Endothelial cell of umbilical vein (primary cell): ENCODE measurements around the gene VWC2. TPM values are rescaled to one million over a fixed set of nuclear protein-coding genes. Genes with fewer than 3 reads are reported as not detected.

Source experiments
- BruUV-seq: library from RNA; stranded (reverse); fragments of 400-500 nt; replicated peaks from 2 replicates; lab custom pipeline; 2021; lab: Mats Ljungman, UMichigan
- CTCF ChIA-PET: fragments of 300-600, 350-600 bp; sonication (Branson Sonifier 250); formaldehyde crosslinking; loops from one replicate; lab custom pipeline; 2021; ENCODE audit warnings: antibody characterized with exemption, inconsistent platforms; lab: Charles Lee
- POLR2A ChIA-PET: fragments of 300-600, 350-600 bp; sonication (Branson Sonifier 250); formaldehyde crosslinking; loops from one replicate; lab custom pipeline; 2021; ENCODE audit warnings: antibody characterized with exemption, inconsistent platforms; lab: Charles Lee
- DNase-seq: peaks from one replicate; pipeline ENCODE4 v3.0.0-alpha.2; 2011; ENCODE audit warnings: low read depth, low spot score
- FAIRE-seq: peaks from 2 replicates; lab custom pipeline; 2011; peaks lifted over from hg19 to GRCh38; lab: Jason Lieb, UNC
- H2AFZ ChIP-seq: 2 replicates; pipeline ENCODE4 v1.6.0; 2012; ENCODE audit warnings: low read depth, low read length, control low read depth, inconsistent platforms
- H3K27ac ChIP-seq: 2 replicates; pipeline ENCODE4 v1.5.1; 2011; ENCODE audit warnings: low read depth, mild to moderate bottlenecking, control low read depth, low read length, moderate library complexity; ENCODE audit not compliant: insufficient read depth
- H3K27me3 ChIP-seq, 2 experiments: 2 replicates each; pipeline versions ENCODE4 v1.6.0 to v1.6.1; 2011; ENCODE audit warnings: low read length in 2 of 2, mixed read lengths in 1 of 2; ENCODE audit not compliant: control insufficient read depth in 2 of 2, insufficient read depth in 2 of 2
- H3K36me3 ChIP-seq, 2 experiments: 2 replicates in 1 of 2; 3 replicates in 1 of 2; pipeline ENCODE4 v1.5.1; 2011; ENCODE audit warnings: low read length in 2 of 2, mild to moderate bottlenecking in 1 of 2, moderate library complexity in 1 of 2; ENCODE audit not compliant: control insufficient read depth in 2 of 2, insufficient read depth in 2 of 2; ENCODE audit errors: extremely low read depth in 1 of 2
- H3K4me1 ChIP-seq: 3 replicates; pipeline ENCODE4 v1.5.1; 2011; ENCODE audit warnings: mild to moderate bottlenecking, low read length; ENCODE audit not compliant: control insufficient read depth, insufficient read depth; ENCODE audit errors: extremely low read depth
- H3K4me2 ChIP-seq: 2 replicates; pipeline ENCODE4 v1.6.1; 2011; ENCODE audit warnings: low read length, control low read depth, mixed read lengths; ENCODE audit not compliant: insufficient read depth
- H3K4me3 ChIP-seq, 3 experiments: fragments of 200-600 bp in 1 of 3; sonication (generic), shearing (Covaris generic) in 1 of 3; replicated peaks in 1 of 3; 2 replicates each; pipeline ENCODE4 v1.5.1; 2011 to 2016; ENCODE audit warnings: control low read depth in 3 of 3, low read length in 3 of 3, mild to moderate bottlenecking in 2 of 3, inconsistent platforms in 1 of 3, low read depth in 1 of 3, moderate library complexity in 1 of 3; ENCODE audit not compliant: insufficient read depth in 1 of 3
- H3K79me2 ChIP-seq: 2 replicates; pipeline ENCODE4 v1.6.0; 2012; ENCODE audit warnings: low read length, inconsistent platforms; ENCODE audit not compliant: control insufficient read depth, insufficient read depth
- H3K9ac ChIP-seq: replicated peaks from 2 replicates; pipeline ENCODE3; 2011; ENCODE audit warnings: low read length, control low read depth; ENCODE audit not compliant: insufficient read depth; ENCODE audit errors: extremely low read depth
- H3K9me1 ChIP-seq: replicated peaks from 3 replicates; pipeline ENCODE4 v1.6.0; 2011; ENCODE audit warnings: mild to moderate bottlenecking, low read length; ENCODE audit not compliant: control insufficient read depth, insufficient read depth; ENCODE audit errors: extremely low read depth
- H3K9me3 ChIP-seq: replicated peaks from 2 replicates; pipeline ENCODE4 v1.5.1; 2012; ENCODE audit warnings: low read length, inconsistent platforms; ENCODE audit not compliant: control insufficient read depth, insufficient read depth
- H4K20me1 ChIP-seq: replicated peaks from 2 replicates; pipeline ENCODE3; 2011; ENCODE audit warnings: mild to moderate bottlenecking, low read length; ENCODE audit not compliant: control insufficient read depth, insufficient read depth; ENCODE audit errors: extremely low read depth
- CTCF ChIP-seq, 2 donors: IDR thresholded peaks; 1 replicate in 1 of 2; 2 replicates in 1 of 2; pipeline ENCODE4 v1.5.1; 2011; ENCODE audit warnings: low read length in 2 of 2, mild to moderate bottlenecking in 2 of 2, moderate library complexity in 2 of 2, control low read depth in 1 of 2, inconsistent platforms in 1 of 2, low read depth in 1 of 2; ENCODE audit not compliant: insufficient read depth in 1 of 2; ENCODE audit errors: extremely low read depth in 1 of 2
- EZH2 ChIP-seq: IDR thresholded peaks from 2 replicates; pipeline ENCODE4 v1.6.1; 2012; ENCODE audit warnings: borderline replicate concordance, low read depth, mild to moderate bottlenecking, moderate library complexity, low read length, inconsistent platforms; ENCODE audit not compliant: severe bottlenecking
- FOS ChIP-seq: IDR thresholded peaks from 2 replicates; pipeline ENCODE4 v1.6.1; 2011; ENCODE audit warnings: mild to moderate bottlenecking, low read length, moderate library complexity, borderline replicate concordance; ENCODE audit not compliant: insufficient read depth
- GATA2 ChIP-seq: IDR thresholded peaks from 2 replicates; pipeline ENCODE4 v1.7.0; 2011; ENCODE audit warnings: low read depth, mild to moderate bottlenecking, moderate library complexity, mixed read lengths, low read length; ENCODE audit not compliant: insufficient read length, insufficient read depth
- MAX ChIP-seq: IDR thresholded peaks from 2 replicates; pipeline ENCODE4 v1.6.1; 2011; ENCODE audit not compliant: insufficient read depth, insufficient read length
- POLR2A ChIP-seq: IDR thresholded peaks from 2 replicates; pipeline ENCODE4 v1.6.1; 2012; ENCODE audit warnings: low read depth, mild to moderate bottlenecking, control low read depth, low read length
- dilution Hi-C: fragments of 300-500 bp; cut with MboI; formaldehyde crosslinking; loops from one replicate; pipeline ENCODE4 v1.15.0; 2019; ENCODE audit warnings: low sequenced_read_pairs; ENCODE audit not compliant: extremely low pct_ligation_motif_present
- intact Hi-C: fragments of 100-400 bp; cut with micrococcal nuclease; formaldehyde crosslinking; loops from one replicate; pipeline ENCODE4 v1.10.0; 2022
- polyA plus RNA-seq, 4 experiments: library from polyadenylated mRNA; depleted of rRNA in 3 of 4; stranded (reverse) in 3 of 4; unstranded in 1 of 4; fragments of >200 nt; gene quantifications; 2 replicates each; pipeline versions ENCODE4 v1.2.1 to v1.2.3, GENCODE V29; 2011 to 2012; ENCODE audit warnings: missing spikeins in 1 of 4
- total RNA-seq: library from RNA; stranded (reverse); gene quantifications from 2 replicates; pipeline ENCODE4 v1.2.3, GENCODE V29; 2021

The VWC2 gene
- total and polyA plus RNA-seq, 2 donors (not counting 3 experiments of a cell fraction or from before 2014, with no cell fraction given) = not detected

GRCh38 chr7:49852619-49853462, 79.4 kb downstream of the VWC2 start:
- Histone ChIP-seq H4K20me1 (no peaks in the 10 kb centered on the region), H3K36me3 (no peaks in the 10 kb centered on the region), H3K79me2 (no peaks in the 10 kb centered on the region), H3K4me2 (no peak overlapping the region), H3K27ac (no peak overlapping the region), H3K4me3 (no peak overlapping the region), H2AFZ (no peak overlapping the region), H3K27me3 (no peaks in the 10 kb centered on the region), H3K9ac (no peak overlapping the region), H3K9me3 (no peaks in the 10 kb centered on the region), H3K4me1 (no peaks in the 10 kb centered on the region), H3K9me1 (no peaks in the 10 kb centered on the region)
- CTCF ChIA-PET = no interaction called here
- no peak for DNase-seq
- POLR2A ChIA-PET = no interaction called here
- TF ChIP-seq CTCF (IDR thresholded peaks at IDR 0.05; ENCODE audit: extremely low read depth in 1 of 2, insufficient read depth in 1 of 2, low read depth in 1 of 2, low read length in 2 of 2) (peak; percentile 13 to 36), EZH2 (no peak), GATA2 (no peak), POLR2A (no peak), FOS (no peak), MAX (no peak)
- no peak for FAIRE-seq
- intact Hi-C loops = no loop called here
- dilution Hi-C loops = no loop called here
- no TSS peak for BruUV-seq
